ENCODE measurements around the gene SULT1A2.
"Not testable (repeated sequence)": the region's sequence is repeated elsewhere in the genome, so short reads cannot be mapped to it uniquely, and the experiment has no call there.

The SULT1A2 gene

GRCh38 chr16:28609631-28610594 is 13.1 kb upstream of the SULT1A2 start, which contains the start of gene SULT1A1:
Gene SULT1A1, minus strand, starts transcription at chr16:28610044. Its CDS starts 1,189 bp downstream, at chr16:28608855.
- DNase-seq (ENCODE audit: low read depth), result no peak

- DNase-seq (ENCODE audit: low read depth), result not testable (repeated sequence)
Measured at GRCh38 chr16:28608867-28609596, 12.2 kb upstream of the SULT1A2 start.

- DNase-seq (ENCODE audit: low read depth), result not testable (repeated sequence)
Measured at GRCh38 chr16:28608496-28608808, 11.6 kb upstream of the SULT1A2 start.

GRCh38 chr16:28607681-28608495 is 11.0 kb upstream of the SULT1A2 start:
- DNase-seq (ENCODE audit: low read depth), result not testable (repeated sequence)

GRCh38 chr16:28607116-28607623 is 10.3 kb upstream of the SULT1A2 start:
- DNase-seq (ENCODE audit: low read depth), result no peak

- no peak for DNase-seq (ENCODE audit: low read depth)
Measured at GRCh38 chr16:28606291-28607115, 9.7 kb upstream of the SULT1A2 start.

GRCh38 chr16:28604186-28604565 is 7.3 kb upstream of the SULT1A2 start:
- no peak for DNase-seq (ENCODE audit: low read depth)

- no peak for DNase-seq (ENCODE audit: low read depth)
Measured at GRCh38 chr16:28603381-28604185, 6.7 kb upstream of the SULT1A2 start.

GRCh38 chr16:28602529-28602928 is 5.7 kb upstream of the SULT1A2 start:
- DNase-seq (ENCODE audit: low read depth), result no peak

GRCh38 chr16:28602062-28602461 is 5.2 kb upstream of the SULT1A2 start:
- not testable (repeated sequence) for DNase-seq (ENCODE audit: low read depth)

GRCh38 chr16:28601589-28601988 is 4.7 kb upstream of the SULT1A2 start:
- DNase-seq (ENCODE audit: low read depth), result not testable (repeated sequence)

- not testable (repeated sequence) for DNase-seq (ENCODE audit: low read depth)
Measured at GRCh38 chr16:28600965-28601364, 4.1 kb upstream of the SULT1A2 start.

GRCh38 chr16:28599377-28600285 is 2.8 kb upstream of the SULT1A2 start:
- not testable (repeated sequence) for DNase-seq (ENCODE audit: low read depth)

GRCh38 chr16:28597692-28598261 is 927 bp upstream of the SULT1A2 start:
- no peak for DNase-seq (ENCODE audit: low read depth)

- DNase-seq (ENCODE audit: low read depth), result no peak
Measured at GRCh38 chr16:28596115-28596630, 677 bp downstream of the SULT1A2 start.

- not testable (repeated sequence) for DNase-seq (ENCODE audit: low read depth)
Measured at GRCh38 chr16:28595451-28595850, 1.4 kb downstream of the SULT1A2 start.

- DNase-seq (ENCODE audit: low read depth), result no peak
Measured at GRCh38 chr16:28592979-28593553, 3.8 kb downstream of the SULT1A2 start.

GRCh38 chr16:28592511-28592910 is 4.3 kb downstream of the SULT1A2 start:
- DNase-seq (ENCODE audit: low read depth), result no peak
